ENCODE measurements around the gene SPAG9.

Gene SPAG9

GRCh38 chr17:50938821-50939541 lies 181.7 kb downstream of the SPAG9 start:
- H3K4me2 ChIP-seq (ENCODE audit: low read length): no peak overlapping the region
- no peaks in the 10 kb centered on the region for H3K27me3 ChIP-seq (ENCODE audit: control insufficient read depth, insufficient read depth, low read length)
- no peaks in the 10 kb centered on the region for H3K36me3 ChIP-seq (ENCODE audit: insufficient read depth, low read length)
- peaks cover 18% of the 10 kb centered on the region for H3K4me1 ChIP-seq (ENCODE audit: control insufficient read depth, insufficient read depth, low read length)
- H3K9me3 ChIP-seq (replicated peaks; ENCODE audit: low read length): no peaks in the 10 kb centered on the region
- H3K4me3 ChIP-seq (ENCODE audit: low read length): no peak overlapping the region
- no peak overlapping the region for H3K9ac ChIP-seq (ENCODE audit: low read depth, low read length)

DNA sequence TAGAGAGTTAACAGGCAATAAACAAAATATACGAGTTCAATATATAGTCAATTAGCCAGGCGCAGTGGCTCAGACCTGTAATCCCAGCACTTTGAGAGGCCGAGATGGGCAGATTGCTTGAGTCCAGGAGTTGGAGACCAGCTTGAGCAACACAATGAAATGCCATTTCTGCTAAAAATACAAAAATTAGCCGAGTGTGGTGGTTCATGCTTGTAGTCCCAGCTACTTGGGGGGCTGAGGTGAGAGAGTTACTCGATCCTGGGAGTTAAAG lies 184.7 kb downstream of the SPAG9 start:
- Histone ChIP-seq H3K9me3 (replicated peaks; ENCODE audit: low read length) (no peaks in the 10 kb centered on the region), H3K9ac (ENCODE audit: low read depth, low read length) (peak overlapping the region; percentile 58), H3K4me3 (ENCODE audit: low read length) (no peak overlapping the region), H3K4me2 (ENCODE audit: low read length) (no peak overlapping the region), H3K27me3 (ENCODE audit: control insufficient read depth, insufficient read depth, low read length) (no peaks in the 10 kb centered on the region), H3K4me1 (ENCODE audit: control insufficient read depth, insufficient read depth, low read length) (peaks cover 38% of the 10 kb centered on the region), H3K36me3 (ENCODE audit: insufficient read depth, low read length) (no peaks in the 10 kb centered on the region)

GRCh38 chr17:50935221-50935995 lies 185.3 kb downstream of the SPAG9 start:
- Histone ChIP-seq H3K4me3 (ENCODE audit: low read length) (no peak overlapping the region), H3K4me2 (ENCODE audit: low read length) (no peak overlapping the region), H3K36me3 (ENCODE audit: insufficient read depth, low read length) (no peaks in the 10 kb centered on the region), H3K9ac (ENCODE audit: low read depth, low read length) (peak overlapping the region; percentile 58), H3K27me3 (ENCODE audit: control insufficient read depth, insufficient read depth, low read length) (no peaks in the 10 kb centered on the region), H3K4me1 (ENCODE audit: control insufficient read depth, insufficient read depth, low read length) (peaks cover 42% of the 10 kb centered on the region), H3K9me3 (replicated peaks; ENCODE audit: low read length) (no peaks in the 10 kb centered on the region)

DNA sequence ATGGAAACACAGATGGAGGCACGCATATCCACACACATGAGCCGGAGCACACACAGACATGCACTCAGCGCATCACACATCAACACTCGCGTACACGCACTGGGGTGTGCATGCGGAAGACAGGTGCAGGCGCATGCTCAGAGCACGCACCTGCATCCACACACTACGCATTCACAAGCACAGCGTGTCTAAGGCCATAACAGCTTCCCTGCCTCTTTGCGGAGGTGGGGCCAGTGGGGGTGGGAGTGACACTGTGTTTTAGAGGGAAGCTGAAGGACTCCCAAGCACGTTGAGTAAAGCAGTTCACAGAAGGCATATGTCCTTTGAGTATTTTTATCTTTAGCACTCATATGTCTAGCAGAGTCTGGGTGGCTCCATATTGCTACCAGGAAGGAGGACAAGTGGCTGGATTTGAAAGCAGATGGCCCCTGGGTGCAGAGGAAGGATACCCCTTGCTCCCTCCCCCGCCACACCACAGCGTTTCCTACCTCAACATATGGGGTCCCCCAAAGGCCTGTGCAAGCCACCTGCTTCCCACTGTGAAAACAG lies 185.9 kb downstream of the SPAG9 start:
- H3K9me3 ChIP-seq (replicated peaks; ENCODE audit: low read length): no peaks in the 10 kb centered on the region
- H3K4me3 ChIP-seq (ENCODE audit: low read length): no peak overlapping the region
- no peak overlapping the region for H3K9ac ChIP-seq (ENCODE audit: low read depth, low read length)
- H3K36me3 ChIP-seq (ENCODE audit: insufficient read depth, low read length): no peaks in the 10 kb centered on the region
- no peaks in the 10 kb centered on the region for H3K27me3 ChIP-seq (ENCODE audit: control insufficient read depth, insufficient read depth, low read length)
- H3K4me1 ChIP-seq (ENCODE audit: control insufficient read depth, insufficient read depth, low read length): peaks cover 42% of the 10 kb centered on the region
- H3K4me2 ChIP-seq (ENCODE audit: low read length): no peak overlapping the region

DNA sequence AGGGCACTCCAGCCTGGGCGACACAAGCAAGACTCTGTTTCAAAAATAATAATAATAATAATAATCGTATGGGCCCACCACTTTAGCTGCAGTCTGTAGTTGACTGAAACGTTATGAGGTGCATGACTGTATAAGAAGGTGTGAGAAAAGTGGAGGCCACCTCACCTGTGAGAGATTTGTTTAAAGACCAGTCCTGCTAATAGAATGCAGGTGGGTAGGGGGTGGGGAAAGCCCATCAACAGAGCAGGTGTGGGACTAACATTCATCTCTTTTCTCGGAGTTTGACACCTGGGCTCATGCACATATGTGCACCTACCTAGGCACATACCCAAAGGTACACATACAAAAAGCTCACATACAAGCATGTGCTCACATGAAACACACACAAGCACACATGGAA lies 186.5 kb downstream of the SPAG9 start:
- Histone ChIP-seq H3K27me3 (ENCODE audit: control insufficient read depth, insufficient read depth, low read length) (no peaks in the 10 kb centered on the region), H3K36me3 (ENCODE audit: insufficient read depth, low read length) (no peaks in the 10 kb centered on the region), H3K4me1 (ENCODE audit: control insufficient read depth, insufficient read depth, low read length) (peaks cover 42% of the 10 kb centered on the region), H3K9ac (ENCODE audit: low read depth, low read length) (no peak overlapping the region), H3K9me3 (replicated peaks; ENCODE audit: low read length) (no peaks in the 10 kb centered on the region), H3K4me3 (ENCODE audit: low read length) (no peak overlapping the region), H3K4me2 (ENCODE audit: low read length) (no peak overlapping the region)

- peaks cover 42% of the 10 kb centered on the region for H3K4me1 ChIP-seq (ENCODE audit: control insufficient read depth, insufficient read depth, low read length)
Observed at GRCh38 chr17:50931144-50931908, 189.3 kb downstream of the SPAG9 start.

DNA sequence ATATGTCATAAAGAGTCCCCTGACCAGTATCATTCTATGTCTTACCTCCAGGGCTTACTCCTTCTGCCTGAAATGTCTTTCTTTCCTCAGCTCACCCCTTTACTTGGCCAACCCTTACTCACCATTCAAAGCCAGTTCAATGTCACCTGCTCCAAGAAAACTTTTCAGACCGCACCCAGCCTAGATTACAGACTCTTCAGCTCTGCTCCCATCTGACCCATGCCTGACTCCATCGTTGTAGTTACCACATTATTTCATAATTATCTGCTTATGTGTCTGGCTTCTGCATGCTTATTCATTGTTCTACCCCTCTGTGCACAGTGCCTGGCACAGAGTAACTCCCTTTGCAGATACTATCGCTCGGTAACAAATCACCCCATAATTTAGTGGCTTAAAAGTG lies 192.0 kb downstream of the SPAG9 start:
- no peaks in the 10 kb centered on the region for H3K36me3 ChIP-seq (ENCODE audit: insufficient read depth, low read length)
- no peaks in the 10 kb centered on the region for H3K27me3 ChIP-seq (ENCODE audit: control insufficient read depth, insufficient read depth, low read length)
- no peak overlapping the region for H3K4me2 ChIP-seq (ENCODE audit: low read length)
- no peak overlapping the region for H3K4me3 ChIP-seq (ENCODE audit: low read length)
- H3K9me3 ChIP-seq (replicated peaks; ENCODE audit: low read length): no peaks in the 10 kb centered on the region
- H3K4me1 ChIP-seq (ENCODE audit: control insufficient read depth, insufficient read depth, low read length): peaks cover 27% of the 10 kb centered on the region
- no peak overlapping the region for H3K9ac ChIP-seq (ENCODE audit: low read depth, low read length)

More at GRCh38 chr17:50931144-50931908, 189.3 kb downstream of the SPAG9 start:
- peak overlapping the region; percentile 87 for H3K9ac ChIP-seq (ENCODE audit: low read depth, low read length)
- peak overlapping the region; percentile 93 for H3K4me2 ChIP-seq (ENCODE audit: low read length)
- H3K9me3 ChIP-seq (replicated peaks; ENCODE audit: low read length): no peaks in the 10 kb centered on the region
- H3K27me3 ChIP-seq (ENCODE audit: control insufficient read depth, insufficient read depth, low read length): no peaks in the 10 kb centered on the region
- H3K36me3 ChIP-seq (ENCODE audit: insufficient read depth, low read length): no peaks in the 10 kb centered on the region
- peak overlapping the region; percentile 67 for H3K4me3 ChIP-seq (ENCODE audit: low read length)

DNA sequence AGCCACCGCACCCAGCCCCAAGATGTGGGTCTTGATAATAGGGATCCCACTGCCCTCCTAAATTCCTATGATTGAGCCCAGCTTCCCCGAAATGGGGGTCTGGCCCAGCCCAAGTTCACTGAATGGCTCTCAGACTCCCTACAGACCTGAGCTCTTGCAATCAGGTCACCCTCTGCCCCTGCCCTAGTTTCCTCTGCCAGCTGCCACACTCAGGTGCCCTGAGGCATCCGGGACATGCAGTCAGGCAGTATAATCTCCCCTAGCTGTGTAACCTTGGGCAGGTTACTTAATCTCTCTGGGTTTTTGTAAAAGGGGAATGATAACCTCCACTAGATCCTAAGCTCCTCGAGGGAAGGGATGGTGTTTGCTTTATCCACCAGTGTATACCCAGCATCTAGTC lies 193.4 kb downstream of the SPAG9 start:
- H3K4me3 ChIP-seq (ENCODE audit: low read length): no peak overlapping the region
- no peak overlapping the region for H3K9ac ChIP-seq (ENCODE audit: low read depth, low read length)
- H3K4me2 ChIP-seq (ENCODE audit: low read length): no peak overlapping the region
- H3K4me1 ChIP-seq (ENCODE audit: control insufficient read depth, insufficient read depth, low read length): peaks cover 23% of the 10 kb centered on the region
- H3K9me3 ChIP-seq (replicated peaks; ENCODE audit: low read length): no peaks in the 10 kb centered on the region
- H3K27me3 ChIP-seq (ENCODE audit: control insufficient read depth, insufficient read depth, low read length): no peaks in the 10 kb centered on the region
- no peaks in the 10 kb centered on the region for H3K36me3 ChIP-seq (ENCODE audit: insufficient read depth, low read length)

GRCh38 chr17:50926523-50926922 lies 194.1 kb downstream of the SPAG9 start:
- Histone ChIP-seq H3K9me3 (replicated peaks; ENCODE audit: low read length) (no peaks in the 10 kb centered on the region), H3K9ac (ENCODE audit: low read depth, low read length) (no peak overlapping the region), H3K4me2 (ENCODE audit: low read length) (no peak overlapping the region), H3K27me3 (ENCODE audit: control insufficient read depth, insufficient read depth, low read length) (no peaks in the 10 kb centered on the region), H3K36me3 (ENCODE audit: insufficient read depth, low read length) (no peaks in the 10 kb centered on the region), H3K4me3 (ENCODE audit: low read length) (no peak overlapping the region), H3K4me1 (ENCODE audit: control insufficient read depth, insufficient read depth, low read length) (peaks cover 20% of the 10 kb centered on the region)

GRCh38 chr17:50925296-50925891 lies 195.3 kb downstream of the SPAG9 start:
- no peak overlapping the region for H3K9ac ChIP-seq (ENCODE audit: low read depth, low read length)
- H3K4me2 ChIP-seq (ENCODE audit: low read length): no peak overlapping the region
- H3K36me3 ChIP-seq (ENCODE audit: insufficient read depth, low read length): no peaks in the 10 kb centered on the region
- no peaks in the 10 kb centered on the region for H3K27me3 ChIP-seq (ENCODE audit: control insufficient read depth, insufficient read depth, low read length)
- no peaks in the 10 kb centered on the region for H3K9me3 ChIP-seq (replicated peaks; ENCODE audit: low read length)
- H3K4me3 ChIP-seq (ENCODE audit: low read length): no peak overlapping the region
- H3K4me1 ChIP-seq (ENCODE audit: control insufficient read depth, insufficient read depth, low read length): peaks cover 9% of the 10 kb centered on the region

- Histone ChIP-seq H3K36me3 (ENCODE audit: insufficient read depth, low read length) (no peaks in the 10 kb centered on the region), H3K9me3 (replicated peaks; ENCODE audit: low read length) (no peaks in the 10 kb centered on the region), H3K4me3 (ENCODE audit: low read length) (no peak overlapping the region), H3K9ac (ENCODE audit: low read depth, low read length) (no peak overlapping the region), H3K27me3 (ENCODE audit: control insufficient read depth, insufficient read depth, low read length) (no peaks in the 10 kb centered on the region), H3K4me1 (ENCODE audit: control insufficient read depth, insufficient read depth, low read length) (peaks cover 12% of the 10 kb centered on the region), H3K4me2 (ENCODE audit: low read length) (no peak overlapping the region)
Observed at GRCh38 chr17:50924800-50925199, 195.9 kb downstream of the SPAG9 start.
